A673 (cell line): ENCODE data around the gene TMEM138. TPM values are rescaled to one million over a fixed set of nuclear protein-coding genes. Genes with fewer than 3 reads are reported as not detected.

Source experiments
- BruUV-seq: library from RNA; stranded (reverse); fragments of 400-500 nt; replicated peaks from 2 replicates; lab custom pipeline; 2021; lab: Mats Ljungman, UMichigan
- CTCF ChIA-PET: fragments of 300-600 bp; sonication (Branson Sonifier 250); formaldehyde crosslinking; loops from one replicate; lab custom pipeline; 2022; ENCODE audit warnings: antibody characterized with exemption; lab: Charles Lee
- POLR2A ChIA-PET: fragments of 300-600 bp; sonication (Branson Sonifier 250); formaldehyde crosslinking; loops from one replicate; lab custom pipeline; 2022; ENCODE audit warnings: antibody characterized with exemption; ENCODE audit not compliant: low non-redundant PET; lab: Charles Lee
- DNase-seq: peaks from one replicate; pipeline ENCODE4 v3.0.0-alpha.2; 2015; ENCODE audit warnings: low spot score
- H3K27ac ChIP-seq: fragments of 200-600 bp; sonication (generic); 2 replicates; pipeline ENCODE4 v1.5.1; 2016; ENCODE audit warnings: mixed run types, low read depth, mild to moderate bottlenecking, mixed read lengths, antibody characterized with exemption, low read length; ENCODE audit not compliant: poor library complexity, severe bottlenecking
- H3K27me3 ChIP-seq: fragments of 200-600 bp; sonication (generic); replicated peaks from 2 replicates; pipeline ENCODE4 v1.6.1; 2017; ENCODE audit warnings: mixed run types, low read depth, mild to moderate bottlenecking, mixed read lengths, antibody characterized with exemption, low read length; ENCODE audit not compliant: insufficient read depth, poor library complexity
- H3K36me3 ChIP-seq: fragments of 200-600 bp; sonication (generic); 2 replicates; pipeline ENCODE4 v1.6.1; 2016; ENCODE audit warnings: mixed run types, mild to moderate bottlenecking, mixed read lengths, antibody characterized with exemption, low read length; ENCODE audit not compliant: insufficient read depth, poor library complexity, severe bottlenecking
- H3K4me1 ChIP-seq: fragments of 200-600 bp; sonication (generic); 2 replicates; pipeline ENCODE4 v1.6.1; 2017; ENCODE audit warnings: mixed run types, mild to moderate bottlenecking, mixed read lengths, antibody characterized with exemption, low read length; ENCODE audit not compliant: insufficient read depth, poor library complexity, severe bottlenecking
- H3K4me3 ChIP-seq: fragments of 200-600 bp; sonication (generic); 2 replicates; pipeline ENCODE4 v1.5.1; 2016; ENCODE audit warnings: low read depth, mixed run types, mild to moderate bottlenecking, mixed read lengths, low read length; ENCODE audit not compliant: poor library complexity, severe bottlenecking
- H3K9me3 ChIP-seq: fragments of 200-600 bp; sonication (generic); 2 replicates; pipeline ENCODE4 v1.6.1; 2016; ENCODE audit warnings: mixed run types, low read depth, mild to moderate bottlenecking, mixed read lengths, antibody characterized with exemption, low read length; ENCODE audit not compliant: poor library complexity, severe bottlenecking
- EZH2 ChIP-seq: fragments of 200-600 bp; sonication (generic); IDR thresholded peaks from 2 replicates; pipeline ENCODE4 v1.6.1; 2017; ENCODE audit warnings: borderline replicate concordance, low read depth, mild to moderate bottlenecking, mixed read lengths, antibody characterized with exemption, low read length; ENCODE audit not compliant: poor library complexity, severe bottlenecking
- intact Hi-C: fragments of 100-400 bp; cut with micrococcal nuclease; formaldehyde crosslinking; loops from one replicate; pipeline ENCODE4 v1.10.0; 2022; ENCODE audit not compliant: unreplicated experiment
- total RNA-seq: library from RNA; stranded (reverse); gene quantifications from 2 replicates; pipeline ENCODE4 v1.2.3, GENCODE V29; 2021
- TF ChIP-seq, protein P1 (sequence below): fragments of 300-800, 200-600 bp; sonication (generic); conservative IDR thresholded peaks from 2 replicates; pipeline ENCODE4 v1.5.1; 2017; ENCODE audit warnings: low read depth, mild to moderate bottlenecking, antibody characterized with exemption, low read length, moderate library complexity, mixed read lengths

Gene TMEM138
- total RNA-seq, 1 experiment from 2014 or later = 82.8 TPM

DNA sequence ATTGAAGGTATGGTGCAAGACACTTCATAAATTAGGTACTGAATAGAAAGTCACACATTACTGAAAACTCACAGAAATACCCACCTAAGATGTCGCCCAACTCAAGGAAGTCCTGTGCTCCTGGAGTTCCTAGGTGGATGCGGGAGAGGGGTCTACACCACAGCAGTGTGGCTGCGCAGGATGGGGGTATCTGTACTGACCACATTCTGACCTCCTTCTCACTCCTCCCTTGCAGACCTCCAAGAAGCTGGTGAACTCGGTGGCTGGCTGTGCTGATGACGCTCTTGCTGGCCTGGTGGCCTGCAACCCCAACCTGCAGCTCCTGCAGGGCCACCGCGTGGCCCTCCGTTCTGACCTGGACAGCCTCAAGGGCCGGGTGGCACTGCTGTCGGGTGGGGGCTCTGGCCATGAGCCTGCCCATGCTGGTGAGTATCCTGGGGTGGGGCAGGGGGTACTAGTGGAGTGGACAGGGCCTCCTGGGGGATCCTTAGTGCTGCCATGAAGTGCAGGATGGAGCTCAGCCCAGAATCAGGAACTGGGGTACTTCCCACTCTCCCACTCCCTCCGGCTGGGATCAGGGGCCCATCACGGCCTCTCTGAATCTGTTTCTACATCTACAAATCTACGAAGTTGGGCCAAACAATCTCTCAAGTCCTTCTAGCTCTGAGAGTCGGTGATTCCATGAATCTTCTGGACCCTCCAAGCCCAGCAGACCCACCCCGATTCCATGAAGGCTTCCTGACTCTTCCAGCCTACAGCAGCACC, 24.3 kb upstream of the TMEM138 start:
- no peak overlapping the region for H3K27ac ChIP-seq
- intact Hi-C loops = no loop called here
- peaks cover 13% of the 10 kb centered on the region for H3K36me3 ChIP-seq
- H3K27me3 ChIP-seq = no peaks in the 10 kb centered on the region
- H3K9me3 ChIP-seq = no peaks in the 10 kb centered on the region
- BruUV-seq = no TSS peak
- ChIA-PET CTCF (interaction anchor here (1.2 kb wide), 1 partner anchor 18 kb away, joined by 7 read pairs; no protein-coding TSS in a partner anchor), POLR2A (no interaction called here)
- DNase-seq = no peak
- H3K4me3 ChIP-seq = no peak overlapping the region
- peaks cover 6% of the 10 kb centered on the region for H3K4me1 ChIP-seq
- no peak for TF ChIP-seq EZH2
- TF ChIP-seq, protein P1, sequence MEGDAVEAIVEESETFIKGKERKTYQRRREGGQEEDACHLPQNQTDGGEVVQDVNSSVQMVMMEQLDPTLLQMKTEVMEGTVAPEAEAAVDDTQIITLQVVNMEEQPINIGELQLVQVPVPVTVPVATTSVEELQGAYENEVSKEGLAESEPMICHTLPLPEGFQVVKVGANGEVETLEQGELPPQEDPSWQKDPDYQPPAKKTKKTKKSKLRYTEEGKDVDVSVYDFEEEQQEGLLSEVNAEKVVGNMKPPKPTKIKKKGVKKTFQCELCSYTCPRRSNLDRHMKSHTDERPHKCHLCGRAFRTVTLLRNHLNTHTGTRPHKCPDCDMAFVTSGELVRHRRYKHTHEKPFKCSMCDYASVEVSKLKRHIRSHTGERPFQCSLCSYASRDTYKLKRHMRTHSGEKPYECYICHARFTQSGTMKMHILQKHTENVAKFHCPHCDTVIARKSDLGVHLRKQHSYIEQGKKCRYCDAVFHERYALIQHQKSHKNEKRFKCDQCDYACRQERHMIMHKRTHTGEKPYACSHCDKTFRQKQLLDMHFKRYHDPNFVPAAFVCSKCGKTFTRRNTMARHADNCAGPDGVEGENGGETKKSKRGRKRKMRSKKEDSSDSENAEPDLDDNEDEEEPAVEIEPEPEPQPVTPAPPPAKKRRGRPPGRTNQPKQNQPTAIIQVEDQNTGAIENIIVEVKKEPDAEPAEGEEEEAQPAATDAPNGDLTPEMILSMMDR = no peak

DNA sequence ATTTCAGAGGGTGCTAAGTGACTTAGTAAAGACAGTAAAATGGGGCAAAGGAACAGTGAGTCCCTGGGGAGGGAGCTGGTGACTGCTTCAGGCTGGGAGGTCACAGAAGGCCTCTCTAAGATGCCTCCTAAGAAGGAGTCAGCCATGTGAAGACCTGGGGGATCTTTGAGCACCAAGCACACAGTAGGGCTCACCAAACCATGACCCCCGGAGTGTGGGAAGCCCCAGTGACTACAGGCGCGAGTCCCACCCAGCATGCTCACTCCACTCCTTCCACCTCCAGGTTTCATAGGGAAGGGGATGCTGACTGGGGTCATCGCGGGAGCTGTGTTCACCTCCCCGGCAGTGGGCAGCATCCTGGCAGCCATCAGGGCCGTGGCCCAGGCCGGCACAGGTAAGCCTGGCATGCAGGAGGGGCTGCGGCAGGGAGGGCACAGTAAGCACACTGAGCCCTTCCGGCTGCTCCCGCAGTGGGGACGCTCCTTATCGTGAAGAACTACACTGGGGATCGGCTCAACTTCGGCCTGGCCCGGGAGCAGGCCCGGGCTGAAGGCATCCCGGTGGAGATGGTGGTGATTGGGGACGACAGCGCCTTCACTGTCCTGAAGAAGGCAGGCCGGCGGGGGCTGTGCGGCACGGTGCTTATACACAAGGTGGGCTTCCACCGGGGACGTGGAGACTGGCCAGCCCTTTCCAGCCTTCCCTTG, 23.2 kb upstream of the TMEM138 start:
- no peak for DNase-seq
- Histone ChIP-seq H3K27ac (no peak overlapping the region), H3K4me1 (peaks cover 2% of the 10 kb centered on the region), H3K36me3 (peaks cover 17% of the 10 kb centered on the region), H3K4me3 (no peak overlapping the region), H3K9me3 (no peaks in the 10 kb centered on the region), H3K27me3 (no peaks in the 10 kb centered on the region)
- TF ChIP-seq, protein P1 = no peak
- no peak for TF ChIP-seq EZH2
- POLR2A ChIA-PET = no interaction called here
- CTCF ChIA-PET = no interaction called here
- intact Hi-C loops = no loop called here
- no TSS peak for BruUV-seq

DNA sequence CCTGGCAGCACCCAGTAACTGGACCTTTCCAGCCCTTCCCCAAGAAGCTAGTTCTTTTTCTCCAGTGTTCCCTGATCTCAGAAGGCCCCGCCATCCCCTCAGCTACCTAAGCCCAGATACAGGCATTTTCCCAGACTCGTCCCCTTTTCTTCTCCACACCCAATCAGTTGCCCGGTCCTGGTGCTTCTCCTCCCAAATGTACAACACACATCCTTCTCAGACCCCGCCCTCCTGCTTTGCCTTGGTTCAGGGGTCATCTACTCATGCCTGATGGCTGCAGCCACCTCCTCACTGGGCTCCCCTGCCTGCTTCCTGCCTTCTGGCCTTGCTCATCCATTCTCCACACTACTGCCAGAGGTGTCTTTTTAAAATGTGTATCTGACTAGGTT, 22.7 kb upstream of the TMEM138 start:
- H3K4me1 ChIP-seq = no peaks in the 10 kb centered on the region
- H3K27ac ChIP-seq = no peak overlapping the region
- DNase-seq = no peak
- H3K36me3 ChIP-seq = peaks cover 17% of the 10 kb centered on the region
- intact Hi-C loops = no loop called here
- TF ChIP-seq, protein P1 = no peak
- no peaks in the 10 kb centered on the region for H3K9me3 ChIP-seq
- ChIA-PET CTCF (no interaction called here), POLR2A (interaction anchor here (0.6 kb wide), 1 partner anchor 18 kb away, joined by 8 read pairs; no protein-coding TSS in a partner anchor)
- no peaks in the 10 kb centered on the region for H3K27me3 ChIP-seq
- BruUV-seq = no TSS peak
- H3K4me3 ChIP-seq = no peak overlapping the region
